HG03521 (cell line): Measurements from ENCODE around the gene COL9A3.

Experiments used
- ATAC-seq: cut with Tn5 transposase; IDR thresholded peaks from one replicate; pipeline ENCODE4 v1.9.1; 2021; ENCODE audit warnings: mild to moderate bottlenecking, moderate library complexity; ENCODE audit not compliant: unreplicated experiment

COL9A3 gene

DNA sequence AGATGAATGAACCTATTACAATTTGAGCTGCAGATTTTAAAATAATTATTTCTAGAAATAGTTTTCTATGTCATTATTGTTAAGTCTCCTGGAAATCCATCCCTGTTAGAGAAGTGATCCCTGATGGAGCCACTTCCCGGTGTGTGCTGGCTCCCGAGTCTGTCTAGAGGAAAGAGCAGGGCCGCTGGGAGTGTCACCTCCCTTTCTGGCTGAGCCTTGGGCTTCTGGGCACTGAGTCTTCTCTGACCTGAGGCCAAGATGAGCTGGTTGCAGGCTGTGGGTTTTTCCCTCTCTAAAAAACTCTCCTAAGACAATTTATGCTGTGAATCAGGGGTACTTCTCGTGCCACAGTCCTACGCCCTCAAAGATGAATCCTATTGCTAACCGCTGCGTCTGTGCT lies 73.6 kb downstream of the COL9A3 start:
- no peak for ATAC-seq
